Body of pancreas (tissue), 4 donors: ENCODE data around the gene MUC5B. TPM values are rescaled to one million over a fixed set of nuclear protein-coding genes. Genes with fewer than 3 reads are reported as not detected.

Experiments used
- ATAC-seq: fragments of 150-250 bp; one replicate; pipeline ENCODE4 v1.9.1; 2016
- DNase-seq, 4 donors: peaks; one replicate each; pipeline ENCODE4 v3.0.0-alpha.2; 2019
- H3K27ac ChIP-seq, 4 donors: fragments of 200-600 bp; sonication (generic); 1 replicate in 3 of 4; 2 replicates in 1 of 4; pipeline versions ENCODE4 v1.5.1 to v1.6.1; 2016 to 2019; ENCODE audit warnings: mild to moderate bottlenecking in 1 of 4, mixed read lengths in 1 of 4, moderate library complexity in 1 of 4
- H3K27me3 ChIP-seq, 2 donors: fragments of 200-600 bp; sonication (generic); one replicate each; pipeline ENCODE4 v1.6.0; 2016; ENCODE audit warnings: mild to moderate bottlenecking in 1 of 2
- H3K36me3 ChIP-seq, 2 donors: fragments of 200-600 bp; sonication (generic); replicated peaks in 1 of 2; 2 replicates each; pipeline ENCODE4 v1.5.1; 2016; ENCODE audit warnings: low read depth in 2 of 2; ENCODE audit not compliant: insufficient read depth in 1 of 2
- H3K4me1 ChIP-seq: fragments of 200-600 bp; sonication (generic); one replicate; pipeline ENCODE4 v1.6.0; 2016
- H3K4me3 ChIP-seq, 2 donors: fragments of 200-600 bp; sonication (generic); 1 replicate in 1 of 2; 2 replicates in 1 of 2; pipeline ENCODE4 v1.5.1; 2016 to 2019
- H3K9me3 ChIP-seq, 3 donors: fragments of 200-600 bp; sonication (generic); 1 replicate in 2 of 3; 2 replicates in 1 of 3; pipeline ENCODE4 v1.5.1; 2016
- POLR2A ChIP-seq, 3 donors: fragments of 450-650 bp; IDR thresholded peaks; one replicate each; pipeline ENCODE4 v1.6.1; 2016; ENCODE audit warnings: antibody characterized with exemption in 3 of 3, mild to moderate bottlenecking in 2 of 3
- WGBS, 2 donors: methylation state at CpG; one replicate each; pipeline ENCODE4 v1.1.5; 2017; 5-methylcytosine and 5-hydroxymethylcytosine counted together
- intact Hi-C: fragments of 100-400 bp; cut with DNase I; formaldehyde crosslinking; loops from one replicate; pipeline ENCODE4 v1.15.1; 2023
- total RNA-seq, 2 donors: library from RNA; depleted of rRNA; stranded (reverse); fragments of >200 nt; gene quantifications; one replicate each; pipeline ENCODE4 v1.1.0, GENCODE V29; 2016
- TF ChIP-seq, protein P1 (sequence below), 7 experiments: fragments of 450-650 bp in 4 of 7; fragments of 200-600 bp in 3 of 7; sonication (generic) in 3 of 7; IDR thresholded peaks; one replicate each; pipeline ENCODE4 v1.5.1; 2016 to 2019; ENCODE audit warnings: antibody characterized with exemption in 7 of 7

Gene MUC5B
- total RNA-seq, 2 donors from 2014 or later = 4.6 to 11.4 TPM

DNA sequence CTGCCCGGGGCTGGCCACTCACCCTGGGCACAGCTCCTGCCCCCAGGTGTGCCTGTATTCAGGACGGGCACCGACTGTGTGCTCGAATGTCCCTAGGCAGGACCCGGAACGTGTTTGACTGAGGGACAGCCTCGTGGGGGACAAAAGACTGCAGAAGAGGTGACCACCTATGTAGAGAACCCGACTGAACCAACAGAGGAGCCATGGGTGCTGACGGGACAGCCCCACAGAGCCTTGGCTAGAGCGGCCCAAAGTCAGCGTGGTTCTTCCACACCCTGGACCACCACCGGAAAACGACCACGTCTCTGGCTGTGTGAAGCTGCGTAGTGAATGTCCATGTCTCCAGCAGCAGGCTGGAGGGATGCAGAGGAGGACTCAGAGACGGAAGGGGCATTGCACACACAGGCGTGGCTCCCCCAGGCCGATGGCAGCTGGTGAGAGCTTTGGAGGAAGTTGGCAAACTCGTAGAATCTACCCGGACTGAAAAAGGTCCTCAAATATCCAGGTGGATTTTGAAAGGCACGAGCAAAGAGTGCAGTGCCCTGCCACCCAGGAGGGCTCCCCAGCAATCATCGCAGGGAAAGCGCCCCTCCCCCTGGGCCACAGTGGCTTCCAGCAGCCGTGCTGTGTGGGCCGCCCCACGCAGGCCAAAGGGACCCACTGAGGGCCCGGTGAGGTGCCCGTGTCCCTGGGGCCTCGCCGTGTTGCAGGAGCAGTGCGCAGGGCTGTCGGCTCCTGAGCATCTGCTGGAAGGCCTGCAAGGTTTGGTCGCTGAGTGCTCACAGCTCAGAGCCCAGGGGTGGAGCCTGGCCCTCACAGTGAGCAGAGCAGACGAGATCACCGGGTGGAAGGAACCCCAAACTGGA is 17.5 kb upstream of the MUC5B start:
- DNase-seq (peak in 2 of 4 donors; percentile 7 to 9), ATAC-seq (no peak)
- TF ChIP-seq, protein P1, sequence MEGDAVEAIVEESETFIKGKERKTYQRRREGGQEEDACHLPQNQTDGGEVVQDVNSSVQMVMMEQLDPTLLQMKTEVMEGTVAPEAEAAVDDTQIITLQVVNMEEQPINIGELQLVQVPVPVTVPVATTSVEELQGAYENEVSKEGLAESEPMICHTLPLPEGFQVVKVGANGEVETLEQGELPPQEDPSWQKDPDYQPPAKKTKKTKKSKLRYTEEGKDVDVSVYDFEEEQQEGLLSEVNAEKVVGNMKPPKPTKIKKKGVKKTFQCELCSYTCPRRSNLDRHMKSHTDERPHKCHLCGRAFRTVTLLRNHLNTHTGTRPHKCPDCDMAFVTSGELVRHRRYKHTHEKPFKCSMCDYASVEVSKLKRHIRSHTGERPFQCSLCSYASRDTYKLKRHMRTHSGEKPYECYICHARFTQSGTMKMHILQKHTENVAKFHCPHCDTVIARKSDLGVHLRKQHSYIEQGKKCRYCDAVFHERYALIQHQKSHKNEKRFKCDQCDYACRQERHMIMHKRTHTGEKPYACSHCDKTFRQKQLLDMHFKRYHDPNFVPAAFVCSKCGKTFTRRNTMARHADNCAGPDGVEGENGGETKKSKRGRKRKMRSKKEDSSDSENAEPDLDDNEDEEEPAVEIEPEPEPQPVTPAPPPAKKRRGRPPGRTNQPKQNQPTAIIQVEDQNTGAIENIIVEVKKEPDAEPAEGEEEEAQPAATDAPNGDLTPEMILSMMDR (IDR thresholded peaks at IDR 0.05) = no peak
- TF ChIP-seq POLR2A (IDR thresholded peaks at IDR 0.05) = no peak
- Histone ChIP-seq H3K27me3 (peaks cover 0 to 5% of the 10 kb centered on the region in 2 donors), H3K4me3 (no peak overlapping the region), H3K9me3 (no peaks in the 10 kb centered on the region), H3K27ac (no peak overlapping the region), H3K4me1 (peaks cover 6% of the 10 kb centered on the region), H3K36me3 (no peaks in the 10 kb centered on the region)
- intact Hi-C loops = loop anchor here (10.0 kb wide), 1 partner anchor 189 kb away; no protein-coding TSS in a partner anchor
- WGBS, 2 donors = 64 to 67% methylated on average over 16 to 35 of the region's 35 CpGs

DNA sequence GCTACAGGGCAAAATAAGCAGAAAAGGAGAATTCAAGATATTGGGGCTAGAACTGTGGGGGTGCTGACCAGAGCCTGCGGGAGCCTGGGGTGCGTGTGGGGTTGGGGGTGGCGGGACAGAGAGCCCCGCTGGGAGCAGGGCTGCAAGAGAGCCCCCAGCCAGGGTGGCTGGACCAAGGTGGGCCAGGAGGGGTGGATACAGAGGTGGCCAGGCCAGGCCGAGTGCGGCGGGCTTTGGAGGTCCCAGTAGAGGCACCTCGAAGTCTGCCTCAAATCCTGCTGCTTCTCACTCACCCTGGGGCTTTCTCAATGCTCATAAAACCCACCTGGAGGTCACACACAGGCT is 16.9 kb upstream of the MUC5B start:
- 80 to 81% methylated on average over 8 of the region's 8 CpGs for WGBS, 2 donors

DNA sequence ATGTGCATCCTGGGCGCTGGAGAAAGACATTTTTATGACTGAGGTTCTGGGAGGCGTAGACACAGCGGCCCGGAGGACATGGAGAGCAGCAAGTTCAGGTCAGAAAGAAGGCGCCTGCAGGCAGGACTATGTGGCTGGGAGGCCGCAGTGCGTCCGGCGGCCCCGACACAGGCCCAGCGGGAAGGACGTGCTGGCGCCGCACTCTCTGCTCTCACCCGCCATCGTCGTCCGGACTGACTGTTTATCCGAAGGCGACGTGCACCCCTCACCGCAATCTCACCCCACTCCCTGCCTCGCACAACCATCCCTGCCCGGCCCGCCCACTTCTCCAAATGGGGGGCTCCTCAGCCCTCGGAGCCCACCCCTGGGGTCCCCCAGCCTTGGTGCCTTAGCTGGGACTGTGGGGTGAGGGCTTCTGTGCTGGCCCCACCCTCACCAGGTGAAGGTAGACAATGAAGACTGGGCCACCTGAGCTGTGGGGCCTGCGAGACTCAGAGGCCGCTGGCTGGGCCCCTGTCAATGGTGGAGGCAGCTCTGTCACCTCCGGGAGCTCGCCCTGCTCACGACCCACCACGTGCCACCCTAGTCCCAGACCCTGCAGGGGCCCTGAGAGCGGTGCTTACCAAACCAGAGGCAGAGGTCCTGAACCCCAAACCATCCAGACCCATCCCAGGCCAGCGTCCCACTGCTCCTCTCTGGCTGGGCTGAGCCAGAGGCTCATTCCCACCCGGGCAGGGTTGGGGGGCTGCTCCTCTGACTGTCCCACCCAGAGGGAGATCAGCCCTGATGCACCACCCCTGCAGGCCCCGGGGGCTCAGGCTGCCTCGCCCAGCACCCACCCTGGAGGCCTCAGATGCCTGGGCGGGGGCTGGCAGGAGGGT is 16.2 kb upstream of the MUC5B start:
- TF ChIP-seq, protein P1 (IDR thresholded peaks at IDR 0.05) = no peak
- no peak for TF ChIP-seq POLR2A (IDR thresholded peaks at IDR 0.05)
- H3K4me3 ChIP-seq = no peak overlapping the region
- no peak for ATAC-seq

More for the DNA sequence above, 16.9 kb upstream of the MUC5B start:
- intact Hi-C loops = loop anchor here (10.0 kb wide), 1 partner anchor 189 kb away; no protein-coding TSS in a partner anchor
- no peaks in the 10 kb centered on the region for H3K9me3 ChIP-seq
- no peak for TF ChIP-seq POLR2A (IDR thresholded peaks at IDR 0.05)
- TF ChIP-seq, protein P1 (IDR thresholded peaks at IDR 0.05) = no peak
- ATAC-seq (no peak), DNase-seq (peak in 2 of 4 donors; percentile 4 to 6)
- peaks cover 6% of the 10 kb centered on the region for H3K4me1 ChIP-seq
- no peaks in the 10 kb centered on the region for H3K36me3 ChIP-seq
- H3K27ac ChIP-seq = no peak overlapping the region
- H3K27me3 ChIP-seq = peaks cover 0 to 5% of the 10 kb centered on the region in 2 donors
- H3K4me3 ChIP-seq = no peak overlapping the region

DNA sequence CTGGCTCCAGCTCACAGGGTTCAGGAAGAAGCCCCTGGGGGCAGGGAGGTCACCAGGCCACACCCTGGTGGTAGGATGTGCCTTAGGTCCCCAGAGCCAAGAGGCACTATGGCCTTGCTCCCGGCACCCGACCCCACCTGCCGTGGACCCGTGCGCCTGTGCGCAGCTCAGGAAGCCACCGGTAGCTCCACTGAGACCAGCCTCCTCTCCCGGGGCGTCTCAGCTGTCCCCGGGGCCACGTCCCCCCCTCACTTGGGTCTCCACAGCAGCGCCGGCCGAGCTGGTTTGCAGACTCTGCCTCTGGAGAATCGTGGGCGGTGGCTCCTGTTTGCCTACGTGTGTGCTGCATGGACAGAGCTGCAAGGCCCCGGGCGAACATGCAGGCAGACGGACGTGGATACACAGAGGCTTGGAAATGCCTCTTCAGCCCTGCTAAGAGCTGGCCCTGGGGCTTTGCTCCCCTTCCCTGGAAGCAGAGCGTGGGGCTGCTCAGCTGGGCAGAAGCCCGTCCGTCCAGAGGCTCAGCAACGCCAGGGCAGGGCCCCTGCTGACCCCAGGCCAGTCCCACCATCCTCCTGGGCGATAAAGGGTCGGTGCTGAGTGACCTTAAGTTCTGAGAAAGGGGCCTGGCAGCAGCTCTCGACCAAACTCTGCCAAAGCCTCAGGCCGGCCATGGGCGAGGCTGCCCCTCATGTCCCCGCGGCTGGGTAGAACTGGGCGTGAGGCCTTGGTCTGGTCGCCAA is 15.3 kb upstream of the MUC5B start:
- TF ChIP-seq POLR2A (IDR thresholded peaks at IDR 0.05) = no peak
- TF ChIP-seq, protein P1 (IDR thresholded peaks at IDR 0.05) = no peak
- Histone ChIP-seq H3K4me1 (peaks cover 6% of the 10 kb centered on the region), H3K27ac (no peak overlapping the region), H3K4me3 (no peak overlapping the region), H3K36me3 (no peaks in the 10 kb centered on the region), H3K27me3 (peaks cover 0 to 5% of the 10 kb centered on the region in 2 donors), H3K9me3 (peaks cover 0 to 9% (median 0%) of the 10 kb centered on the region in 3 donors)
- WGBS, 2 donors = 78 to 87% methylated on average over 9 to 33 of the region's 34 CpGs
- DNase-seq (peak in 3 of 4 donors; percentile 4 to 10 (median 9)), ATAC-seq (no peak)
- intact Hi-C loops = loop anchor here (10.0 kb wide), 1 partner anchor 187 kb away; no protein-coding TSS in a partner anchor

More for the DNA sequence above, 16.2 kb upstream of the MUC5B start:
- no peak overlapping the region for H3K27ac ChIP-seq
- peak in 3 of 4 donors; percentile 3 to 8 (median 6) for DNase-seq
- H3K9me3 ChIP-seq = peaks cover 0 to 6% (median 0%) of the 10 kb centered on the region in 3 donors
- peaks cover 0 to 5% of the 10 kb centered on the region in 2 donors for H3K27me3 ChIP-seq
- H3K36me3 ChIP-seq = no peaks in the 10 kb centered on the region
- intact Hi-C loops = loop anchor here (10.0 kb wide), 1 partner anchor 188 kb away; no protein-coding TSS in a partner anchor
- peaks cover 6% of the 10 kb centered on the region for H3K4me1 ChIP-seq
- 83 to 84% methylated on average over 25 to 38 of the region's 38 CpGs for WGBS, 2 donors
